Activated T-cell treated with anti-CD3 and anti-CD28 coated beads for 4 hours (primary cell): ENCODE measurements around the gene NBDY.
"Not testable (repeated sequence)": the region's sequence is repeated elsewhere in the genome, so short reads cannot be mapped to it uniquely, and the experiment has no call there.

Experiments used
- DNase-seq: peaks from one replicate; pipeline ENCODE4 v3.0.0-alpha.2; 2020

Gene NBDY

GRCh38 chrX:56764975-56765791 is 36.1 kb downstream of the NBDY start:
- DNase-seq = no peak

DNA sequence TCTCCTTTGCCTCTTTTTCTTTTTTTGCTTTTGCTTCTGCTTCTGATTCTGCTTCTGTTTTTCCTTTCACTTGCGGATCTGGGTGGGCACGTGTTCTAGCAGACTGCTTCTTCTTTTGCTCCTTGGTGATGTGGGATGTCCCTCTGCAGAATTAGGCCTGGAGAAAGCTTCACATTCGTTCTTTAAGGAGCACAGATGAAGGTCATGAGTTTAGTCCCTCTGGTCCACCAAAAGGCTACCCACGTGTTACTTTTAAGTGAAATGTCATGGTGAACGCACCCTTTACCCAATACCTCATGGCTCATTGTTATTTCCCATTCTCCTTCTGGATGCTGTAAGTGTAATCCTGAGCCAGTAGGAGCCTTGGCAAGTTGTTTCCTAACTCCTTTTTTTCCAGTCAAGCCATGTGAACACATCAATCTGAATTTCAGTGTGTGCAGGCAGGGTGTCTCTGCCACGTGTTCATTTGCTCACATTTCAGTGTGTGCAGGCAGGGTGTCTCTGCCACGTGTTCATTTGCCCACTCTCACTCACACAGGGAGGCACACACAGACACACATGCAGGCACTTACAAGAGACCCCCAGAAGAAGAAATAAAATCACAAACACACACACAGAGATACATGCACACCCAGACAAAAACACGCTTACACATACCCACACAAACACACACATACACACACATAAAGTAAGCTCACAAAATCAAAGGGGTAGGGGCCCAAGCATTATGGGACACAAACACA is 36.9 kb downstream of the NBDY start:
- no peak for DNase-seq

- no peak for DNase-seq
These were observed 37.7 kb downstream of the NBDY start for GRCh38 chrX:56766554-56767347.

GRCh38 chrX:56767348-56768119 is 38.5 kb downstream of the NBDY start:
- DNase-seq = not testable (repeated sequence)

- DNase-seq = not testable (repeated sequence)
These were observed 39.1 kb downstream of the NBDY start for GRCh38 chrX:56768120-56768660.

DNA sequence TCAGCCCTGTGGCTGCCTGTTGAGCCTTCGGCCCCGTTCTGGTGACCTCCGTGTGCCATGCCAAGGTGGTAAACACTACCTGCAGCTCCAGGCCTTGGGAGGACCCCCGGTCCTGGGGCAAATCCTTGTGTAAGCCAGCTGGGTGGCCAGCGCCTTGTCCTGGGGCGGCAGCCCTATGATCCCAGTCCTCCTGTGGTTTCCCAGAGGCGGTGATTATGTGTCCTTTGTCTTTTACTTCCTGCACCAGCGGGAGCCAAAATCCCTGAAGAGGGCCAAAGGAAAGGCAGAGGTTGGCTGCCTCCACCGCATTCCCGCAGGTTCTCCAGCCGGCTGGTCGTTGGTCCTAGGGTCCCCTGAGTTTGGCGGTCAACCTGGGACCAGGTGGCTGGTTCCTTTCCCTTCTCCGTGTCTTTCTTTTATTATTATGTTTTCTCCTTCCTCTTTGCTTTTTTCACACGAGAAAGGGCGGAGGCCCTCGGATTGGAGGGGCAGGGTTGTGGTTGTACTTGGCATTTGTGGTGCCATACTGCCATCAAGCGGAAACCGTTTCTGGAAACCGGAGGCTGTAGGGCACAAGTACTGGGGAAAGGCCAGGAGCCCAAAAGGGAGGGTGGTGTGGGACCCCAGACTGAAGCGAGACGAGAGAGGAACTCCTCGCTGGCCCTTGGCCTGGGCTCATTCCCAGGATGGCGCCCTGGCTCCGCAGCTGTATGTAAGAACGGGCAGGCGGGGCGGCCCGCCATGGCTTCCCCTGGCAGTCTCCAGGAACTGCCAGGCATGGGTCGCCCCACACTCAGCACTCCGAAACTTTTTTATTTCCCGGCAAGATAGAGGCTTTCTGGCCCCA is 43.9 kb downstream of the NBDY start:
- DNase-seq = not testable (repeated sequence)

DNA sequence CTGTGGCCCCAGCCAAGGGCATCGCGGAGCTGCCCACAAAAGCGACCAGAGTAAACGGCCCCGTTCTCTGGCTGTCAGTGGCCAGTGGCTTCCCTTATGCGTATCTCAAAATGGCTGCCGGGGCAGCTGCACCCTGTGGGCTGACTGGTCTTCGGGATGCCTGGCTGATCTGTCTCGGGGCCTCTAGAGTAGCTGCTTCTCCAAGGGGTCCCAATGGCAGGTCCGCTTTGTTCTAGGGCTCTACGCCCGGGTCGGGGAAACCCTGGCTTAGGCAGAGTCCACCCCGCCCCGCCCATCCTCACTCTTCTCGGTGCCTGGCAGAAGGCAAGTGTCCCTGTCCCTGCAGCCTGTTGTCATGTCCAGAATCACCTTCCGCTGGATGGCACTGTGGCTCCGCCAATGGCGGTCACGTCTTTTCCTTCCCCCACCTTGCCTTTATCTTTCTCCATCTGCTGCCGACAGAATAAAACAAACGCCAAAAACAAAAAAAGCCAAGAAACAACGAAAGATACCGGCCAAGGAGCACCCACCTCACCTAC is 44.5 kb downstream of the NBDY start:
- DNase-seq = not testable (repeated sequence)

DNA sequence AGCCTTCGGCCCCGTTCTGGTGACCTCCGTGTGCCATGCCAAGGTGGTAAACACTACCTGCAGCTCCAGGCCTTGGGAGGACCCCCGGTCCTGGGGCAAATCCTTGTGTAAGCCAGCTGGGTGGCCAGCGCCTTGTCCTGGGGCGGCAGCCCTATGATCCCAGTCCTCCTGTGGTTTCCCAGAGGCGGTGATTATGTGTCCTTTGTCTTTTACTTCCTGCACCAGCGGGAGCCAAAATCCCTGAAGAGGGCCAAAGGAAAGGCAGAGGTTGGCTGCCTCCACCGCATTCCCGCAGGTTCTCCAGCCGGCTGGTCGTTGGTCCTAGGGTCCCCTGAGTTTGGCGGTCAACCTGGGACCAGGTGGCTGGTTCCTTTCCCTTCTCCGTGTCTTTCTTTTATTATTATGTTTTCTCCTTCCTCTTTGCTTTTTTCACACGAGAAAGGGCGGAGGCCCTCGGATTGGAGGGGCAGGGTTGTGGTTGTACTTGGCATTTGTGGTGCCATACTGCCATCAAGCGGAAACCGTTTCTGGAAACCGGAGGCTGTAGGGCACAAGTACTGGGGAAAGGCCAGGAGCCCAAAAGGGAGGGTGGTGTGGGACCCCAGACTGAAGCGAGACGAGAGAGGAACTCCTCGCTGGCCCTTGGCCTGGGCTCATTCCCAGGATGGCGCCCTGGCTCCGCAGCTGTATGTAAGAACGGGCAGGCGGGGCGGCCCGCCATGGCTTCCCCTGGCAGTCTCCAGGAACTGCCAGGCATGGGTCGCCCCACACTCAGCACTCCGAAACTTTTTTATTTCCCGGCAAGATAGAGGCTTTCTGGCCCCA is 49.3 kb downstream of the NBDY start:
- DNase-seq = not testable (repeated sequence)

DNA sequence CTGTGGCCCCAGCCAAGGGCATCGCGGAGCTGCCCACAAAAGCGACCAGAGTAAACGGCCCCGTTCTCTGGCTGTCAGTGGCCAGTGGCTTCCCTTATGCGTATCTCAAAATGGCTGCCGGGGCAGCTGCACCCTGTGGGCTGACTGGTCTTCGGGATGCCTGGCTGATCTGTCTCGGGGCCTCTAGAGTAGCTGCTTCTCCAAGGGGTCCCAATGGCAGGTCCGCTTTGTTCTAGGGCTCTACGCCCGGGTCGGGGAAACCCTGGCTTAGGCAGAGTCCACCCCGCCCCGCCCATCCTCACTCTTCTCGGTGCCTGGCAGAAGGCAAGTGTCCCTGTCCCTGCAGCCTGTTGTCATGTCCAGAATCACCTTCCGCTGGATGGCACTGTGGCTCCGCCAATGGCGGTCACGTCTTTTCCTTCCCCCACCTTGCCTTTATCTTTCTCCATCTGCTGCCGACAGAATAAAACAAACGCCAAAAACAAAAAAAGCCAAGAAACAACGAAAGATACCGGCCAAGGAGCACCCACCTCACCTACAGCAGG is 50.0 kb downstream of the NBDY start:
- DNase-seq = not testable (repeated sequence)

GRCh38 chrX:56780681-56781649 is 51.9 kb downstream of the NBDY start:
- DNase-seq = not testable (repeated sequence)

DNA sequence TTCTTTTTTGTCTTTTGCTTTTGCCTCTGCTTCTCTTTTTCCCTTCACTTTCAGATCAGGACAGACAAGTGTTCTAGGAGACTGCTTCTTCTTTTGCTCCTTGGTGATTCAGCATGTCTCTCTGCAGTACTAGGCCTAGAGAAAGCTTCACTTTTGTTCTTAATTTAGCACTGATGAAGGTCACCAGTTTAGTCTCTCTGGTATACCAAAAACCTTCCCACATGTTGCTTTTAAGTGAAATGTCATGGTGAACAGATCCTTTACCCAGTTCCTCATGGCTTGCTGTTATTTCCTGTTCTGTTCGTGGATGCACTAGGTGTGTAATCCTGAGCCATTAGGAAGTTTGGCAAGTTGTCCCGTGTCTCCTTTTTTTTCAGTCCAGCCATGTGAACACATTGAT is 53.3 kb downstream of the NBDY start:
- no peak for DNase-seq

DNA sequence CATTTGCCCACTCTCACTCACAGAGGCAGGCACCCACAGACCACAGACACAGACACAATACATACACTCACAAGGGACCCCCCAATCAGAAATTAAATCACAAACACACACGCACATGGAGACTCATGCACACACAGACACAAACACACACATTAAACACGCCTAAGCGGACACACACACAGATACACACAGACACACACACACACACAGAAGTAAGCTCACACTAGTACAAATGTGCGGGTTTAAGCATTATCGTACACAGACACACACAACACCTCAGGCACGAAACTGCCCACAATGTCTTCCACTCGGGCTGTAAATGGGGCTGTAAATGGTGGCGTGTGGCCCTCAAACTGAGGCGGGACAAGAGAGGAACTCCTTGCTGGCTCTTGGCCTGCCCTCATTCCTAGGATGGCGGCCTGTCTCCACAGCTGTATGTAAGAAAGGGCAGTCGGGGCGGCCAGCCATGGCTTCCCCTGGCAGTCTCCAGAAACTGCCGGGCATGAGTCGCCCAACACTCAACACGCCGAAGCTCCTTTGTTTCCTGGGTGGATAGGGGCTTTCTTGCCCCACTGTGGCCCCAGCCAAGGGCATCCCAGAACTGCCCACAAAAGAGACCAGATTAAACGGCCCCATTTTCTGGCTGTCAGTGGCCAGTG is 53.9 kb downstream of the NBDY start:
- DNase-seq = no peak

- DNase-seq = no peak
These were observed 54.4 kb downstream of the NBDY start for GRCh38 chrX:56783450-56783831.

- no peak for DNase-seq
These were observed 55.1 kb downstream of the NBDY start for GRCh38 chrX:56783996-56784620.

DNA sequence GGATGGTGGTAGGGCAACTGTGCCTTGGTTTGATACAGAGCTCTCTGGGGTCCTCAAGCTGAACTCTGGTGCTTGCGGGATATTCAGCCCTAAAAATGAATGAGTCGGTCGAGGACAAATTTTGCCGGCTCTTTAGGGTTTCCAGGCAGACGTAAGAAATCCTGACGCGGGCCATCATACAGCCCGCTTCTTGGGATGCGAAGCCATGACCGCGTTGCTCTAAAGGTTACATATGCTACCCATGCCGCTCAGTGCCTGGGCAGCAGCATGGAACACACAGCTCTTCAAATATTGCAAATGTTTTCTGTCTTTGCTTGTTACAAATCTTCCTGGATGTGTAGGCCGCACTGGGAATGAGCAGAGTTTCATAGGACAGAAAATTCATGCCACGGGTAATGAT is 55.6 kb downstream of the NBDY start:
- no peak for DNase-seq

DNA sequence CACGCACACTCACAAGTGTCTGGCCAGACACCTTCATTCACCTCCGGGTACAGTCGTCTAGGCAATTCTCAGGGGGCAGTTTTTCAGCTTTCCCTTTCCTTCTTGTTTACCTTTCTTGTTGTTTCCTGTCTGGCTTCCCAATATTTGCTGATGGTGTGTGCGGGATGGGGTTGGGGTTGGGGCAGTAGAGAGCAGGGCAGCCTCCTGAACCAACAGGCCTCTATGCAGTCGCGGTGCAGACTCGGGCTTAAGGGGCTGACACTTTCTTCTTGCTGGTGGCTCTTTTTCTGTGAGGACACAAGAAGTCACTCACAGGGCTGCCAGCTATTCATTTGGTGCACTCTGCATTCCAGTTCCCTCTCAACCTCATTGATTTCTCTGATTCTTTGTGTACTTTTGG is 56.4 kb downstream of the NBDY start:
- no peak for DNase-seq
